B cell (primary cell): ENCODE results near the gene SIX1. TPM values are rescaled to one million over a fixed set of nuclear protein-coding genes. Genes with fewer than 3 reads are reported as not detected.

ENCODE experiments used
- ATAC-seq: fragments of 200-7000 bp; cut with Tn5 transposase; one replicate; pipeline ENCODE4 v1.10.0; 2021; ENCODE audit warnings: low read depth, mild to moderate bottlenecking, moderate number of reproducible peaks, moderate library complexity
- CTCF ChIA-PET: fragments of 350-600 bp; sonication (Branson Sonifier 250); formaldehyde crosslinking; loops from one replicate; lab custom pipeline; 2021; ENCODE audit warnings: antibody characterized with exemption, inconsistent platforms; lab: Charles Lee
- POLR2A ChIA-PET: fragments of 350-600 bp; sonication (Branson Sonifier 250); formaldehyde crosslinking; loops from one replicate; lab custom pipeline; 2021; ENCODE audit warnings: antibody characterized with exemption; lab: Charles Lee
- DNase-seq: peaks from one replicate; pipeline ENCODE4 v3.0.0; 2013
- H2AFZ ChIP-seq: 2 replicates; pipeline ENCODE4 v1.6.1; 2012; ENCODE audit warnings: mild to moderate bottlenecking, low read depth, low read length; ENCODE audit not compliant: insufficient read depth, poor library complexity, severe bottlenecking
- H3K27ac ChIP-seq, 2 donors: 1 replicate in 1 of 2; 2 replicates in 1 of 2; pipeline ENCODE4 v1.5.1; 2012 to 2013; ENCODE audit warnings: low read length in 2 of 2, mild to moderate bottlenecking in 2 of 2, moderate library complexity in 1 of 2
- H3K27me3 ChIP-seq, 4 experiments: fragments of 200-600 bp in 1 of 4; sonication (generic) in 1 of 4; replicated peaks in 1 of 4; 1 replicate in 2 of 4; 2 replicates in 2 of 4; pipeline versions ENCODE4 v1.6.1 to v1.7.0; 2013 to 2016; ENCODE audit warnings: low read length in 3 of 4, mild to moderate bottlenecking in 2 of 4, mixed read lengths in 1 of 4, moderate library complexity in 1 of 4; ENCODE audit not compliant: insufficient read depth in 4 of 4, control insufficient read depth in 3 of 4; ENCODE audit errors: control extremely low read depth in 1 of 4
- H3K36me3 ChIP-seq, 2 experiments: replicated peaks in 1 of 2; 1 replicate in 1 of 2; 2 replicates in 1 of 2; pipeline versions ENCODE4 v1.6.1 to v1.7.1; 2013; ENCODE audit warnings: low read length in 1 of 2; ENCODE audit not compliant: insufficient read depth in 2 of 2, control insufficient read depth in 1 of 2; ENCODE audit errors: control extremely low read depth in 1 of 2, extremely low read depth in 1 of 2
- H3K4me1 ChIP-seq, 2 donors: fragments of 200-600 bp in 1 of 2; sonication (generic) in 1 of 2; 1 replicate in 1 of 2; 2 replicates in 1 of 2; pipeline versions ENCODE4 v1.5.1 to v1.6.1; 2013 to 2017; ENCODE audit warnings: low read length in 2 of 2; ENCODE audit not compliant: control insufficient read depth in 2 of 2, insufficient read depth in 2 of 2
- H3K4me2 ChIP-seq: replicated peaks from 2 replicates; pipeline ENCODE3; 2012; ENCODE audit warnings: mild to moderate bottlenecking, low read depth, low read length; ENCODE audit not compliant: poor library complexity, severe bottlenecking
- H3K4me3 ChIP-seq, 5 experiments: fragments of 200-600 bp in 1 of 5; sonication (generic) in 1 of 5; 1 replicate in 3 of 5; 2 replicates in 2 of 5; pipeline versions ENCODE4 v1.5.1 to v1.7.0; 2011 to 2016; ENCODE audit warnings: low read length in 4 of 5, mild to moderate bottlenecking in 4 of 5, low read depth in 2 of 5, control low read depth in 1 of 5, moderate library complexity in 1 of 5; ENCODE audit not compliant: insufficient read depth in 1 of 5; ENCODE audit errors: control extremely low read depth in 1 of 5, extremely low read depth in 1 of 5
- H3K79me2 ChIP-seq: fragments of 200-600 bp; sonication (generic); one replicate; pipeline ENCODE4 v1.6.0; 2016; ENCODE audit warnings: low read length; ENCODE audit not compliant: control insufficient read depth, insufficient read depth
- H3K9ac ChIP-seq: fragments of 200-600 bp; sonication (generic); 2 replicates; pipeline ENCODE4 v1.6.1; 2017; ENCODE audit warnings: mild to moderate bottlenecking, low read length, moderate library complexity
- H3K9me3 ChIP-seq, 3 donors: one replicate each; pipeline versions ENCODE4 v1.6.1 to v1.7.1; 2013; ENCODE audit warnings: low read length in 2 of 3; ENCODE audit not compliant: control insufficient read depth in 2 of 3, insufficient read depth in 1 of 3; ENCODE audit errors: control extremely low read depth in 1 of 3
- H4K20me1 ChIP-seq: 2 replicates; pipeline ENCODE4 v1.6.0; 2012; ENCODE audit warnings: mild to moderate bottlenecking, low read length; ENCODE audit not compliant: insufficient read depth, control insufficient read depth, poor library complexity, severe bottlenecking
- H3K27ac Mint-ChIP-seq: one replicate; pipeline ENCODE4 v1.8.0; 2021; ENCODE audit warnings: mixed read lengths
- H3K27me3 Mint-ChIP-seq: one replicate; pipeline ENCODE4 v1.8.0; 2021; ENCODE audit warnings: mixed read lengths
- H3K4me1 Mint-ChIP-seq: one replicate; pipeline ENCODE4 v1.8.0; 2021; ENCODE audit warnings: mixed read lengths
- H3K4me3 Mint-ChIP-seq: one replicate; pipeline ENCODE4 v1.8.0; 2021; ENCODE audit warnings: mixed read lengths
- H3K9me3 Mint-ChIP-seq: one replicate; pipeline ENCODE4 v1.8.0; 2022; ENCODE audit warnings: mixed read lengths; ENCODE audit not compliant: insufficient read depth
- EZH2 ChIP-seq: IDR thresholded peaks from 2 replicates; pipeline ENCODE4 v1.6.1; 2012; ENCODE audit warnings: borderline replicate concordance, low read depth, mild to moderate bottlenecking, moderate library complexity, low read length; ENCODE audit not compliant: insufficient read depth, poor library complexity, severe bottlenecking
- intact Hi-C: fragments of 100-400 bp; cut with micrococcal nuclease; formaldehyde crosslinking; loops from one replicate; pipeline ENCODE4 v1.10.0; 2022
- polyA plus RNA-seq: library from polyadenylated mRNA; depleted of rRNA; stranded (reverse); fragments of >200 nt; gene quantifications from 2 replicates; pipeline ENCODE4 v1.2.3, GENCODE V29; 2012
- total RNA-seq, 2 donors: library from RNA; stranded (reverse); fragments of 120-200 nt in 1 of 2; gene quantifications; 1 replicate in 1 of 2; 2 replicates in 1 of 2; pipeline versions ENCODE4 v1.2.3 to v1.2.4, GENCODE V29; 2013 to 2022
- TF ChIP-seq, protein P1 (sequence below): fragments of 200-600 bp; IDR thresholded peaks from one replicate; pipeline ENCODE4 v1.8.0; 2022; ENCODE audit warnings: antibody characterized with exemption, mild to moderate bottlenecking

The SIX1 gene
- total and polyA plus RNA-seq, 2 donors (not counting 1 experiment from before 2014, with no cell fraction given), result 0.12 to 0.16 TPM

DNA sequence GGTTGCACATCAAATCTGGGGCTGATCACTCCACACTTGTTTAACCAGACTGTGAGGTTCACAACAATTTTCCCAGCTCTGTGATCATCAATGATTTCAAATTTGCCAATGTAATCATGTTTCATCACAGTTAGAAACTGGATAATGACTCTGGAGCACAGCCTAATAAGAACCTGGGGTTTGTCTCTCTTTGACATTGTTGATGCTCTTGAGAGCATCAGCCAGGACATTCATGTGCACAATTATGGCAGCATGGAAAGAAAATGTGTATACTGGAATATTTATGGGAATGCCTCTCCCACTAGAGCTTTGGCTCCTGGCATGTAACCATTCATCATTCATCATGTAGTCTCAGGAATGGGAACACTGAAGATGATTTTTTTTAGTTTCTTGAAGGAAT is 47.0 kb downstream of the SIX1 start:
- Histone ChIP-seq H3K9ac (no peak overlapping the region), H3K4me1 (no peaks in the 10 kb centered on the region), H3K9me3 (peaks cover 0 to 3% (median 0%) of the 10 kb centered on the region in 3 donors), H3K36me3 (no peaks in the 10 kb centered on the region), H4K20me1 (no peaks in the 10 kb centered on the region), H2AFZ (no peak overlapping the region), H3K27me3 (peaks cover 0 to 5% (median 2%) of the 10 kb centered on the region in 4 experiments), H3K4me2 (no peak overlapping the region), H3K27ac (no peak overlapping the region), H3K4me3 (no peak overlapping the region), H3K79me2 (no peaks in the 10 kb centered on the region)
- CTCF ChIA-PET, result interaction anchor here (0.6 kb wide), 1 partner anchor 40 kb away, joined by 3 read pairs; no protein-coding TSS in a partner anchor
- Mint-ChIP-seq H3K9me3 (peaks cover 2% of the 10 kb centered on the region), H3K4me3 (no peak overlapping the region), H3K4me1 (no peaks in the 10 kb centered on the region), H3K27ac (no peak overlapping the region), H3K27me3 (peaks cover 15% of the 10 kb centered on the region)
- POLR2A ChIA-PET, result no interaction called here
- ATAC-seq (no peak), DNase-seq (no peak)
- TF ChIP-seq, protein P1, sequence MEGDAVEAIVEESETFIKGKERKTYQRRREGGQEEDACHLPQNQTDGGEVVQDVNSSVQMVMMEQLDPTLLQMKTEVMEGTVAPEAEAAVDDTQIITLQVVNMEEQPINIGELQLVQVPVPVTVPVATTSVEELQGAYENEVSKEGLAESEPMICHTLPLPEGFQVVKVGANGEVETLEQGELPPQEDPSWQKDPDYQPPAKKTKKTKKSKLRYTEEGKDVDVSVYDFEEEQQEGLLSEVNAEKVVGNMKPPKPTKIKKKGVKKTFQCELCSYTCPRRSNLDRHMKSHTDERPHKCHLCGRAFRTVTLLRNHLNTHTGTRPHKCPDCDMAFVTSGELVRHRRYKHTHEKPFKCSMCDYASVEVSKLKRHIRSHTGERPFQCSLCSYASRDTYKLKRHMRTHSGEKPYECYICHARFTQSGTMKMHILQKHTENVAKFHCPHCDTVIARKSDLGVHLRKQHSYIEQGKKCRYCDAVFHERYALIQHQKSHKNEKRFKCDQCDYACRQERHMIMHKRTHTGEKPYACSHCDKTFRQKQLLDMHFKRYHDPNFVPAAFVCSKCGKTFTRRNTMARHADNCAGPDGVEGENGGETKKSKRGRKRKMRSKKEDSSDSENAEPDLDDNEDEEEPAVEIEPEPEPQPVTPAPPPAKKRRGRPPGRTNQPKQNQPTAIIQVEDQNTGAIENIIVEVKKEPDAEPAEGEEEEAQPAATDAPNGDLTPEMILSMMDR, result no peak
- TF ChIP-seq EZH2, result no peak
- intact Hi-C loops, result no loop called here

DNA sequence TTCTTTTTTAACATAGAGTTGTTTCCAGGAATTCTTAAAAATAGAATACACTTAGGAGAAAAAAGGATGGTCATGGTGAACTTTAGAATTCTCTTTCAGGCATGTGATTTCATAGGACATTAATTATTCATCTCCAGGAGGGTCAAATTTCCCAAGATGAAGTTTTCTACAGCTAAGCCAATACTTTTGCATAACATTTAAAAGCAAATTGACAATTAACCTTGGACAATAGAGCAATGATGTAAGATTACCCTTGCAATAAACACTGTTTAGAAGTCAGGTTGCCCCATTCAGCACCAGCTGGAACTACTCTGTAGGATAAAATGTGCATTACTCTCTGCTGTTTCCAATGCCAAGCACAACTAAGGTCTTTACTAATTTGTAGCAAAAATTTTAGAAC is 49.5 kb downstream of the SIX1 start:
- no peak for DNase-seq
- Histone ChIP-seq H3K79me2 (no peaks in the 10 kb centered on the region), H2AFZ (no peak overlapping the region), H3K4me3 (no peak overlapping the region), H3K27ac (no peak overlapping the region), H3K27me3 (peaks cover 0 to 5% (median 2%) of the 10 kb centered on the region in 4 experiments), H3K9me3 (no peaks in the 10 kb centered on the region), H3K36me3 (no peaks in the 10 kb centered on the region), H3K4me1 (no peaks in the 10 kb centered on the region), H3K9ac (no peak overlapping the region), H4K20me1 (no peaks in the 10 kb centered on the region), H3K4me2 (no peak overlapping the region)
- TF ChIP-seq, protein P1, result no peak
- no peak for TF ChIP-seq EZH2
- CTCF ChIA-PET, result interaction anchor here (0.8 kb wide), 1 partner anchor 543 kb away, joined by 5 read pairs; no protein-coding TSS in a partner anchor
- intact Hi-C loops, result no loop called here
- peaks cover 21% of the 10 kb centered on the region for H3K27me3 Mint-ChIP-seq
- POLR2A ChIA-PET, result no interaction called here
- no peak overlapping the region for H3K4me3 Mint-ChIP-seq
- no peaks in the 10 kb centered on the region for H3K9me3 Mint-ChIP-seq
- ATAC-seq, result no peak
- H3K27ac Mint-ChIP-seq, result no peak overlapping the region
- no peaks in the 10 kb centered on the region for H3K4me1 Mint-ChIP-seq
